ENCODE data around the gene GBE1. TPM values are rescaled to one million over a fixed set of nuclear protein-coding genes. Genes with fewer than 3 reads are reported as not detected.
A peak's percentile ranks its signal among the peaks of the same experiment; 100 is the strongest.
"Not testable (repeated sequence)": the region's sequence is repeated elsewhere in the genome, so short reads cannot be mapped to it uniquely, and the experiment has no call there.

The GBE1 gene
- total RNA-seq, 2 experiments from 2014 or later: 108 to 114 TPM

- H3K27me3 Mint-ChIP-seq: peaks cover 3% of the 10 kb centered on the region
- H3K4me1 Mint-ChIP-seq (ENCODE audit: low read depth): peaks cover 21% of the 10 kb centered on the region
- DNase-seq (no peak), ATAC-seq (no peak)
- peaks cover 3% of the 10 kb centered on the region for H3K9me3 Mint-ChIP-seq
- intact Hi-C loops (cut with micrococcal nuclease): no loop called here
- H3K36me3 Mint-ChIP-seq (ENCODE audit: low read depth): peaks cover 19% of the 10 kb centered on the region
- TF ChIP-seq CTCF (IDR thresholded peaks at IDR 0.05): no peak
- H3K27ac Mint-ChIP-seq: peak overlapping the region; percentile 16
- no peak overlapping the region for H3K4me3 Mint-ChIP-seq
- ChIA-PET POLR2A (no interaction called here), CTCF (interaction anchor here (1.3 to 1.7 kb wide), 2 partner anchors 9 to 181 kb away, joined by 4 read pairs; no protein-coding TSS in a partner anchor)
Measured at GRCh38 chr3:81764002-81764401, 2.6 kb upstream of the GBE1 start.

GRCh38 chr3:81763001-81763400, 1.6 kb upstream of the GBE1 start:
- peaks cover 1% of the 10 kb centered on the region for H3K27me3 Mint-ChIP-seq
- peaks cover 30% of the 10 kb centered on the region for H3K4me1 Mint-ChIP-seq (ENCODE audit: low read depth)
- ChIA-PET POLR2A (interaction anchor here (2.2 kb wide), 1 partner anchor 9 kb away, joined by 9 read pairs; no protein-coding TSS in a partner anchor), CTCF (interaction anchor here (0.7 to 1.7 kb wide), 3 partner anchors 10 to 180 kb away, joined by 3 to 4 read pairs (median 4); no protein-coding TSS in a partner anchor)
- peak overlapping the region; percentile 90 for H3K4me3 Mint-ChIP-seq
- H3K36me3 Mint-ChIP-seq (ENCODE audit: low read depth): peaks cover 29% of the 10 kb centered on the region
- peak; percentile 12 for DNase-seq
- no peak for TF ChIP-seq CTCF (IDR thresholded peaks at IDR 0.05)
- peak overlapping the region; percentile 27 for H3K27ac Mint-ChIP-seq
- ATAC-seq: no peak
- intact Hi-C loops (cut with micrococcal nuclease): no loop called here
- H3K9me3 Mint-ChIP-seq: peaks cover 5% of the 10 kb centered on the region

DNA sequence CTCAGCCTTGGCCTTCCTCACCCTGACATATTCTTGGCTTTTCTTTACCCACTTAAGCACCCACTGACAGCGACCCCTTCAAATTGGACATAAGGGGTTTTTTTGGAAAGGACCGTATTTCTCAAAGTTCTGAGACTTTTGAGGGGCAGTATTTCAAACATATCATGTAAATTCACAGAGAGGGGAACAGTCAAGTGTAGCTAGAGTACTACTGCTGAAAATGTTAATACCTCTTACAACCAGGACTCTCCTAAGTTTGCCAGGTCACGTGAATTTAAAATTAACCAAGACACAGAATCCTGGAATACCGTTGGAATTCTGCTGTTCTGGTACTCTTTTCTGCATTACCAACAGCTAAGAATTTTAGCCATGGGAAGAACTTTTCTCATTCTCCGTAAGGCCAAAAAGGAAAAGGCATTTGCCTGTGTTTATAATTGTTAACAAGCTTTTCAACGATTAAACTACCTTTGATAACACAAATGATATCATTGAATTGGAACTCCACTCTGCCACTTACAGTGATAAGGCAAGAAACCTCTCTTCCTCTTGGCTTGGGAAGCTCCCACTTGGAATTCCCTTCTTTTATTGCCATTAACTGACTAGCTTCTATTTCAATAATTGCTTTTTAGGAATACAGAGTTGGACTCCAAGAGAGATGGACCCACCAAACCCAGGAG, 597 bp upstream of the GBE1 start:
- ChIA-PET CTCF (no interaction called here), POLR2A (interaction anchor here (0.8 to 2.2 kb wide), 2 partner anchors 10 to 17 kb away, joined by 3 to 9 read pairs; no protein-coding TSS in a partner anchor)
- Mint-ChIP-seq H3K4me1 (ENCODE audit: low read depth) (peaks cover 38% of the 10 kb centered on the region), H3K4me3 (peak overlapping the region; percentile 90), H3K27me3 (peaks cover 1% of the 10 kb centered on the region), H3K36me3 (ENCODE audit: low read depth) (peaks cover 39% of the 10 kb centered on the region), H3K27ac (peak overlapping the region; percentile 90), H3K9me3 (peaks cover 5% of the 10 kb centered on the region)
- no peak for ATAC-seq
- no peak for TF ChIP-seq CTCF (IDR thresholded peaks at IDR 0.05)
- no peak for DNase-seq
- intact Hi-C loops (cut with micrococcal nuclease): no loop called here

GRCh38 chr3:81760215-81760614, 1.2 kb downstream of the GBE1 start:
- ATAC-seq: no peak
- peak overlapping the region; percentile 98 for H3K27ac Mint-ChIP-seq
- no peak for DNase-seq
- no peak for TF ChIP-seq CTCF (IDR thresholded peaks at IDR 0.05)
- intact Hi-C loops (cut with micrococcal nuclease): no loop called here
- ChIA-PET CTCF (interaction anchor here (1.0 kb wide), 1 partner anchor 149 kb away, joined by 3 read pairs; no protein-coding TSS in a partner anchor), POLR2A (interaction anchor here (0.5 kb wide), 1 partner anchor 45 kb away, joined by 3 read pairs; no protein-coding TSS in a partner anchor)
- peaks cover 7% of the 10 kb centered on the region for H3K9me3 Mint-ChIP-seq
- peaks cover 47% of the 10 kb centered on the region for H3K4me1 Mint-ChIP-seq (ENCODE audit: low read depth)
- peaks cover 53% of the 10 kb centered on the region for H3K36me3 Mint-ChIP-seq (ENCODE audit: low read depth)
- H3K4me3 Mint-ChIP-seq: peak overlapping the region; percentile 90
- H3K27me3 Mint-ChIP-seq: peaks cover 1% of the 10 kb centered on the region

GRCh38 chr3:81758771-81759170, 2.7 kb downstream of the GBE1 start:
- CTCF ChIA-PET; H3K27me3 Mint-ChIP-seq; H3K27ac Mint-ChIP-seq; ATAC-seq; POLR2A ChIA-PET; intact Hi-C loops (cut with micrococcal nuclease): not testable (repeated sequence)
- peaks cover 58% of the 10 kb centered on the region for H3K4me1 Mint-ChIP-seq (ENCODE audit: low read depth)
- peak overlapping the region; percentile 90 for H3K4me3 Mint-ChIP-seq
- peaks cover 15% of the 10 kb centered on the region for H3K9me3 Mint-ChIP-seq
- peaks cover 66% of the 10 kb centered on the region for H3K36me3 Mint-ChIP-seq (ENCODE audit: low read depth)
- DNase-seq: peak; percentile 11
